Measurements from ENCODE around the gene RET.

DNA sequence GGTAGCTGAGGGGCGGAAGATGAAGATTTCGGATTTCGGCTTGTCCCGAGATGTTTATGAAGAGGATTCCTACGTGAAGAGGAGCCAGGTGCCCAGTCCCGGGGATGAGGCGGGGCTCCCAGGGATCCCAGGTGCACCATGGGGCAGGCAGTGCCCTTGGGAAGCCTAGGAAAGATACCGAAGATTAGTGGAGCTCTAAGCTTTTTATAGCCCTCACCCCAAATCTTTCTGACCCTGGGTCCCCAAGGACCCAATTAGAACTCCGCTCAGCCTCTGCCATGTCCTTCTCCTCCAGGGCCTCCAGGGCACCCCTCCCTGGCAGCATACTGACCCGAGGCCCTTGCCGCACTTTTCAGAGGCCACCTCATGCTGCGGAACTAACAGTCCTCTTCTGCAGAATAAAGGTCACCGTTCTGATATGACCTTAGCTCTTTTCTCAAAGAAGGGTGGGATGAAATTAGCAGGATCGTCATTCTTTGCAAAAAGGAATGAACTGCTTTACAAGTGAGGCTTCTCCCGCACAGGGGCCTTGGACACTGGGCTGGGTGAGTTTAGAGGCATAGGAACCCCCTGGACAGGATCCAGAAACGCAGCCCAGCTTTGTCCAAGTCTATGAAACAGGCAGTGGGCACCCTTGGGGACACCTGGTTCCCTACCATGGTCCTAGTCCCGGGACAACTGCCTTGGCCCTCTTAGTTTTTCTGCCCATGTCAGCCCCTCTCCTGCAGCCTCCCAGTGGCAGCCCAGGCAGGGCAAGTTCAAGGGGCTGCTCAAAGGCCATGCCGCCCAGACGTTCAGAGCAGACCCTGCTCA, 43.5 kb downstream of the RET start:
- no peak for TF ChIP-seq YY1 (IDR thresholded peaks at IDR 0.05; ENCODE audit: insufficient read depth, insufficient read length)
- TF ChIP-seq ZNF274 (IDR thresholded peaks at IDR 0.05; ENCODE audit: low read depth, low read length): no peak
- no peak for TF ChIP-seq SUZ12 (IDR thresholded peaks at IDR 0.05; ENCODE audit: extremely low read depth, insufficient read depth, insufficient read length)
